K562 (cell line): Measurements from ENCODE around the gene GAMT. TPM values are rescaled to one million over a fixed set of nuclear protein-coding genes. Genes with fewer than 3 reads are reported as not detected.

ENCODE experiments used
- MAZ ChIP-seq, 2 experiments: fragments of 450-650 bp in 1 of 2; sonication (generic) in 1 of 2; formaldehyde crosslinking; IDR thresholded peaks in 1 of 2; conservative IDR thresholded peaks in 1 of 2; 2 replicates each; pipeline versions ENCODE4 v1.4.0 to v1.5.0; 2020; ENCODE audit warnings: mild to moderate bottlenecking in 1 of 2, missing genetic modification reagents in 1 of 2
- MTA2 ChIP-seq: fragments of 450-650 bp; IDR thresholded peaks from 2 replicates; pipeline ENCODE4 v1.6.1; 2016; ENCODE audit warnings: low read depth
- PHF8 ChIP-seq: fragments of 200-600 bp; sonication (generic); IDR thresholded peaks from 2 replicates; pipeline ENCODE4 v1.6.1; 2012; ENCODE audit warnings: mixed run types, mild to moderate bottlenecking, inconsistent platforms, low read length, moderate library complexity, borderline replicate concordance
- PHTF2 ChIP-seq: fragments of 250-450 bp; sonication (Bioruptor Pico); IDR thresholded peaks from 2 replicates; pipeline ENCODE4 v1.5.0; 2021; ENCODE audit warnings: mild to moderate bottlenecking
- RBM25 ChIP-seq: fragments of 200-400 bp; formaldehyde crosslinking; IDR thresholded peaks from 2 replicates; pipeline ENCODE4 v1.6.1; 2018; ENCODE audit warnings: low read length, low read depth, moderate library complexity; ENCODE audit not compliant: severe bottlenecking
- SIRT6 ChIP-seq: IDR thresholded peaks from one replicate; pipeline ENCODE4 v1.6.1; 2012; ENCODE audit warnings: low read depth, mild to moderate bottlenecking, control low read depth, inconsistent platforms, low read length, moderate library complexity
- SMAD4 ChIP-seq: fragments of 250-450 bp; sonication (Bioruptor Pico); conservative IDR thresholded peaks from 2 replicates; pipeline ENCODE4 v1.8.0; 2021; ENCODE audit warnings: inconsistent platforms, mild to moderate bottlenecking, moderate library complexity
- SMARCA4 ChIP-seq: fragments of 450-650 bp; IDR thresholded peaks from 2 replicates; pipeline ENCODE4 v1.6.1; 2016
- YBX1 ChIP-seq: fragments of 450-650 bp; IDR thresholded peaks from 2 replicates; pipeline ENCODE4 v1.7.1; 2016; ENCODE audit warnings: mild to moderate bottlenecking
- ZBTB7A ChIP-seq: IDR thresholded peaks from 2 replicates; pipeline ENCODE4 v1.6.1; 2011; ENCODE audit warnings: low read depth, mild to moderate bottlenecking, low read length, moderate library complexity, borderline replicate concordance; ENCODE audit not compliant: control insufficient read depth
- ZNF57 ChIP-seq: fragments of 450-650 bp; formaldehyde crosslinking; IDR thresholded peaks from 2 replicates; pipeline ENCODE4 v1.4.0; 2020; ENCODE audit warnings: mild to moderate bottlenecking, moderate library complexity
- polyA plus RNA-seq, 8 experiments: library from polyadenylated mRNA; depleted of rRNA in 4 of 8; stranded (reverse) in 5 of 8; unstranded in 3 of 8; fragments of >200 nt; fragmentation: Nextera tagmentation in 2 of 8; fragmentation: Illumina TruSeq in 1 of 8; extraction: Ambion mirVana in 2 of 8; extraction: Trizol in 1 of 8; gene quantifications; 2 replicates each; pipeline versions ENCODE4 v1.2.1 to v1.2.3, GENCODE V29; 2011 to 2014; ENCODE audit warnings: inconsistent platforms in 1 of 8, missing spikeins in 1 of 8
- total RNA-seq, 7 experiments: library from RNA; depleted of rRNA in 6 of 7; stranded (reverse); fragments of >200 nt in 6 of 7; fragmentation: Illumina TruSeq in 2 of 7; extraction: Trizol in 2 of 7; gene quantifications; 2 replicates each; pipeline versions ENCODE4 v1.2.1 to v1.2.3, GENCODE V29; 2011 to 2021; ENCODE audit warnings: low replicate concordance in 1 of 7
- TF ChIP-seq, protein P1 (sequence below), 3 experiments: fragments of 200-800 bp in 1 of 3; sonication (Bioruptor generic) in 1 of 3; sonication (generic) in 1 of 3; formaldehyde crosslinking in 1 of 3; IDR thresholded peaks; 2 replicates each; pipeline versions ENCODE4 v1.6.1 to v1.8.0; 2016 to 2022; ENCODE audit warnings: mild to moderate bottlenecking in 2 of 3, missing compliant biosample characterization in 2 of 3, missing genetic modification characterization in 2 of 3, missing genetic modification reagents in 1 of 3
- TF ChIP-seq, protein P2 (sequence below): fragments of 450-650 bp; IDR thresholded peaks from 2 replicates; pipeline ENCODE4 v1.6.1; 2016; ENCODE audit warnings: missing biosample characterization, missing genetic modification characterization
- TF ChIP-seq, protein P3 (sequence below): fragments of 450-650 bp; formaldehyde crosslinking; IDR thresholded peaks from 2 replicates; pipeline ENCODE4 v1.4.0; 2020; ENCODE audit warnings: mild to moderate bottlenecking, moderate library complexity
- TF ChIP-seq, protein P4 (sequence below): sonication (generic); formaldehyde crosslinking; IDR thresholded peaks from 2 replicates; pipeline ENCODE4 v1.8.0; 2023; ENCODE audit warnings: mild to moderate bottlenecking, missing genetic modification reagents
- TF ChIP-seq, protein P5 (sequence below): fragments of 450-650 bp; IDR thresholded peaks from 2 replicates; pipeline ENCODE4 v1.6.1; 2016; ENCODE audit warnings: borderline replicate concordance

GAMT gene
- total and polyA plus RNA-seq, 9 of the 15 experiments (the other 6 are each of a cell fraction or from before 2014, with no cell fraction given), result 1.3 to 35.3 (median 27.2) TPM

DNA sequence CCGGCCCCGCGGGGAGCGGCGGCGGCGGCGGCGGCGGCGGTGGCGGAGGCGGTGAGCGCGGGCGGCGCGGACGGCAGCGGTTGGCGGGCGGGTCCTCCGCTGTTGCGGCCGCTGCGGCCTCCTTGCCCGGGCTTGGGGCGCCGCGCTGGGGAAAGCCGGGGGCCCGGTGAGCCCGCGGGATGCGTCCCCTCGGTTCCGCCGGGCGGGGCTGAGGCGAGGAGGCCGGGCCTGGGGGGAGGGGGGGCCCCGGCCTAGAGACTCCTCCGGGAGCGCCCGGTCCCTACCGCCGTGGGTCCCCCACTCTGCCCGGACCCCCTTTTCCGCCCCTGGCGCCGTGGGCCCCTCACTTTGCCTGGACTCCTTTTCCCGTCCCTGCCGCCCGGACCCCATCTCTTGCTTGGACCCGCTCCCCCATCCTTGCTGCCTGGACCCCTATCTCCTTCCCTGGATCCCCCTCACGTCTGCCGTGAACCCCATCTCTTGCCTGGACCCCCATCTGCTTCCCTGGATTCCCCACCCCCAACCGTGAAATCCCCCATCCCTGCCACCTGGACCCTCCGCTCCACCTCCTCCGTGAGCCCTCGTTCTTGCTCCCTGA is 46.3 kb downstream of the GAMT start (continued):
- TF ChIP-seq, protein P1, sequence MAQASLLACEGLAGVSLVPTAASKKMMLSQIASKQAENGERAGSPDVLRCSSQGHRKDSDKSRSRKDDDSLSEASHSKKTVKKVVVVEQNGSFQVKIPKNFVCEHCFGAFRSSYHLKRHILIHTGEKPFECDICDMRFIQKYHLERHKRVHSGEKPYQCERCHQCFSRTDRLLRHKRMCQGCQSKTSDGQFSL (CRISPR knock-in tag; IDR thresholded peaks at IDR 0.05), result peak; percentile 74
- TF ChIP-seq, protein P1 (tag; IDR thresholded peaks at IDR 0.05), result no peak
- TF ChIP-seq SMARCA4, result no peak
- TF ChIP-seq, protein P2, sequence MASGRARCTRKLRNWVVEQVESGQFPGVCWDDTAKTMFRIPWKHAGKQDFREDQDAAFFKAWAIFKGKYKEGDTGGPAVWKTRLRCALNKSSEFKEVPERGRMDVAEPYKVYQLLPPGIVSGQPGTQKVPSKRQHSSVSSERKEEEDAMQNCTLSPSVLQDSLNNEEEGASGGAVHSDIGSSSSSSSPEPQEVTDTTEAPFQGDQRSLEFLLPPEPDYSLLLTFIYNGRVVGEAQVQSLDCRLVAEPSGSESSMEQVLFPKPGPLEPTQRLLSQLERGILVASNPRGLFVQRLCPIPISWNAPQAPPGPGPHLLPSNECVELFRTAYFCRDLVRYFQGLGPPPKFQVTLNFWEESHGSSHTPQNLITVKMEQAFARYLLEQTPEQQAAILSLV, result no peak
- TF ChIP-seq ZBTB7A, result peak; percentile 16; the same call in 1 of the 2 replicates
- no peak for TF ChIP-seq YBX1
- TF ChIP-seq, protein P3, sequence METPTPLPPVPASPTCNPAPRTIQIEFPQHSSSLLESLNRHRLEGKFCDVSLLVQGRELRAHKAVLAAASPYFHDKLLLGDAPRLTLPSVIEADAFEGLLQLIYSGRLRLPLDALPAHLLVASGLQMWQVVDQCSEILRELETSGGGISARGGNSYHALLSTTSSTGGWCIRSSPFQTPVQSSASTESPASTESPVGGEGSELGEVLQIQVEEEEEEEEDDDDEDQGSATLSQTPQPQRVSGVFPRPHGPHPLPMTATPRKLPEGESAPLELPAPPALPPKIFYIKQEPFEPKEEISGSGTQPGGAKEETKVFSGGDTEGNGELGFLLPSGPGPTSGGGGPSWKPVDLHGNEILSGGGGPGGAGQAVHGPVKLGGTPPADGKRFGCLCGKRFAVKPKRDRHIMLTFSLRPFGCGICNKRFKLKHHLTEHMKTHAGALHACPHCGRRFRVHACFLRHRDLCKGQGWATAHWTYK, result no peak
- TF ChIP-seq MAZ (CRISPR knock-in tag; conservative IDR thresholded peaks at IDR 0.05 in 1 of 2, IDR thresholded peaks at IDR 0.05 in 1 of 2), result no peak; a peak in 1 of 4 replicates
- TF ChIP-seq SMAD4 (CRISPR knock-in tag), result 0 out of 2 replicates have a peak, but pooled peaks have one; percentile 29
- TF ChIP-seq, protein P4, sequence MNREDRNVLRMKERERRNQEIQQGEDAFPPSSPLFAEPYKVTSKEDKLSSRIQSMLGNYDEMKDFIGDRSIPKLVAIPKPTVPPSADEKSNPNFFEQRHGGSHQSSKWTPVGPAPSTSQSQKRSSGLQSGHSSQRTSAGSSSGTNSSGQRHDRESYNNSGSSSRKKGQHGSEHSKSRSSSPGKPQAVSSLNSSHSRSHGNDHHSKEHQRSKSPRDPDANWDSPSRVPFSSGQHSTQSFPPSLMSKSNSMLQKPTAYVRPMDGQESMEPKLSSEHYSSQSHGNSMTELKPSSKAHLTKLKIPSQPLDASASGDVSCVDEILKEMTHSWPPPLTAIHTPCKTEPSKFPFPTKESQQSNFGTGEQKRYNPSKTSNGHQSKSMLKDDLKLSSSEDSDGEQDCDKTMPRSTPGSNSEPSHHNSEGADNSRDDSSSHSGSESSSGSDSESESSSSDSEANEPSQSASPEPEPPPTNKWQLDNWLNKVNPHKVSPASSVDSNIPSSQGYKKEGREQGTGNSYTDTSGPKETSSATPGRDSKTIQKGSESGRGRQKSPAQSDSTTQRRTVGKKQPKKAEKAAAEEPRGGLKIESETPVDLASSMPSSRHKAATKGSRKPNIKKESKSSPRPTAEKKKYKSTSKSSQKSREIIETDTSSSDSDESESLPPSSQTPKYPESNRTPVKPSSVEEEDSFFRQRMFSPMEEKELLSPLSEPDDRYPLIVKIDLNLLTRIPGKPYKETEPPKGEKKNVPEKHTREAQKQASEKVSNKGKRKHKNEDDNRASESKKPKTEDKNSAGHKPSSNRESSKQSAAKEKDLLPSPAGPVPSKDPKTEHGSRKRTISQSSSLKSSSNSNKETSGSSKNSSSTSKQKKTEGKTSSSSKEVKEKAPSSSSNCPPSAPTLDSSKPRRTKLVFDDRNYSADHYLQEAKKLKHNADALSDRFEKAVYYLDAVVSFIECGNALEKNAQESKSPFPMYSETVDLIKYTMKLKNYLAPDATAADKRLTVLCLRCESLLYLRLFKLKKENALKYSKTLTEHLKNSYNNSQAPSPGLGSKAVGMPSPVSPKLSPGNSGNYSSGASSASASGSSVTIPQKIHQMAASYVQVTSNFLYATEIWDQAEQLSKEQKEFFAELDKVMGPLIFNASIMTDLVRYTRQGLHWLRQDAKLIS (CRISPR knock-in tag), result no peak
- TF ChIP-seq SIRT6, result no peak
- TF ChIP-seq RBM25, result no peak
- no peak for TF ChIP-seq ZNF57 (CRISPR knock-in tag)
- TF ChIP-seq, protein P5, sequence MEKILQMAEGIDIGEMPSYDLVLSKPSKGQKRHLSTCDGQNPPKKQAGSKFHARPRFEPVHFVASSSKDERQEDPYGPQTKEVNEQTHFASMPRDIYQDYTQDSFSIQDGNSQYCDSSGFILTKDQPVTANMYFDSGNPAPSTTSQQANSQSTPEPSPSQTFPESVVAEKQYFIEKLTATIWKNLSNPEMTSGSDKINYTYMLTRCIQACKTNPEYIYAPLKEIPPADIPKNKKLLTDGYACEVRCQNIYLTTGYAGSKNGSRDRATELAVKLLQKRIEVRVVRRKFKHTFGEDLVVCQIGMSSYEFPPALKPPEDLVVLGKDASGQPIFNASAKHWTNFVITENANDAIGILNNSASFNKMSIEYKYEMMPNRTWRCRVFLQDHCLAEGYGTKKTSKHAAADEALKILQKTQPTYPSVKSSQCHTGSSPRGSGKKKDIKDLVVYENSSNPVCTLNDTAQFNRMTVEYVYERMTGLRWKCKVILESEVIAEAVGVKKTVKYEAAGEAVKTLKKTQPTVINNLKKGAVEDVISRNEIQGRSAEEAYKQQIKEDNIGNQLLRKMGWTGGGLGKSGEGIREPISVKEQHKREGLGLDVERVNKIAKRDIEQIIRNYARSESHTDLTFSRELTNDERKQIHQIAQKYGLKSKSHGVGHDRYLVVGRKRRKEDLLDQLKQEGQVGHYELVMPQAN, result 0 out of 2 replicates have a peak, but pooled peaks have one; percentile 42
- TF ChIP-seq MTA2, result no peak
- TF ChIP-seq PHF8, result peak; percentile 61; the same call in 1 of the 2 replicates
- TF ChIP-seq PHTF2 (CRISPR knock-in tag), result no peak
